Uterus (tissue), 4 donors: ENCODE results near the gene CST8. TPM values are rescaled to one million over a fixed set of nuclear protein-coding genes. Genes with fewer than 3 reads are reported as not detected.

Source experiments
- DNase-seq, 2 donors: peaks; one replicate each; pipeline ENCODE4 v3.0.0-alpha.2; 2019 to 2020
- H3K27ac ChIP-seq, 2 donors: fragments of 200-600 bp; sonication (generic); 1 replicate in 1 of 2; 2 replicates in 1 of 2; pipeline ENCODE4 v1.5.1; 2016 to 2018
- H3K27me3 ChIP-seq, 2 donors: fragments of 200-600 bp; sonication (generic); one replicate each; pipeline ENCODE4 v1.5.1; 2018 to 2019; ENCODE audit warnings: control low read depth in 1 of 2
- H3K36me3 ChIP-seq, 2 donors: fragments of 200-600 bp; sonication (generic); one replicate each; pipeline ENCODE4 v1.5.1; 2019; ENCODE audit warnings: control low read depth in 1 of 2
- H3K4me1 ChIP-seq, 2 donors: fragments of 200-600 bp; sonication (generic); one replicate each; pipeline ENCODE4 v1.5.1; 2018 to 2019; ENCODE audit warnings: control low read depth in 1 of 2
- H3K4me3 ChIP-seq, 2 donors: fragments of 200-600 bp; sonication (generic); 1 replicate in 1 of 2; 2 replicates in 1 of 2; pipeline ENCODE4 v1.5.1; 2018 to 2019; ENCODE audit warnings: mild to moderate bottlenecking in 1 of 2
- H3K9me3 ChIP-seq, 2 donors: fragments of 200-600 bp; sonication (generic); one replicate each; pipeline ENCODE4 v1.5.1; 2019; ENCODE audit warnings: control low read depth in 1 of 2
- CTCF ChIP-seq, 4 experiments: fragments of 200-600 bp in 2 of 4; fragments of 450-650 bp in 2 of 4; sonication (generic) in 2 of 4; IDR thresholded peaks; one replicate each; pipeline ENCODE4 v1.5.1; 2016 to 2019; ENCODE audit warnings: antibody characterized with exemption in 4 of 4, mild to moderate bottlenecking in 2 of 4, moderate library complexity in 1 of 4
- POLR2A ChIP-seq, 2 donors: fragments of 450-650 bp; IDR thresholded peaks; one replicate each; pipeline ENCODE4 v1.6.1; 2016; ENCODE audit warnings: antibody characterized with exemption in 2 of 2, mild to moderate bottlenecking in 1 of 2, moderate library complexity in 1 of 2
- intact Hi-C: fragments of 100-400 bp; cut with DNase I; formaldehyde crosslinking; loops from one replicate; pipeline ENCODE4 v1.15.1; 2023; ENCODE audit warnings: low total_unique reads
- total RNA-seq, 4 donors: library from RNA; depleted of rRNA in 3 of 4; stranded (reverse); fragments of >200 nt in 3 of 4; gene quantifications; one replicate each; pipeline versions ENCODE4 v1.1.0 to v1.2.4, GENCODE V29; 2014 to 2023
- donor health status: DM: yes; HTN: yes; CAD: no.

The CST8 gene
- total RNA-seq, 4 donors from 2014 or later: not detected

- no peak for DNase-seq
- Histone ChIP-seq H3K27ac (no peak overlapping the region), H3K4me1 (no peaks in the 10 kb centered on the region), H3K27me3 (no peaks in the 10 kb centered on the region), H3K9me3 (no peaks in the 10 kb centered on the region), H3K4me3 (no peak overlapping the region), H3K36me3 (no peaks in the 10 kb centered on the region)
- intact Hi-C loops: no loop called here
- TF ChIP-seq POLR2A (IDR thresholded peaks at IDR 0.05): no peak
- no peak for TF ChIP-seq CTCF (IDR thresholded peaks at IDR 0.05)
Measured at GRCh38 chr20:23510000-23510590, 19.2 kb downstream of the CST8 start.

- TF ChIP-seq CTCF (IDR thresholded peaks at IDR 0.05): no peak
- no peak for TF ChIP-seq POLR2A (IDR thresholded peaks at IDR 0.05)
- no peaks in the 10 kb centered on the region for H3K36me3 ChIP-seq
- no peaks in the 10 kb centered on the region for H3K4me1 ChIP-seq
- H3K9me3 ChIP-seq: no peaks in the 10 kb centered on the region
- intact Hi-C loops: no loop called here
- DNase-seq: no peak
- no peak overlapping the region for H3K4me3 ChIP-seq
- H3K27ac ChIP-seq: no peak overlapping the region
- H3K27me3 ChIP-seq: no peaks in the 10 kb centered on the region
Measured at GRCh38 chr20:23513164-23513563, 22.2 kb downstream of the CST8 start.

- Histone ChIP-seq H3K27ac (no peak overlapping the region), H3K4me3 (no peak overlapping the region), H3K27me3 (no peaks in the 10 kb centered on the region), H3K36me3 (no peaks in the 10 kb centered on the region), H3K4me1 (no peaks in the 10 kb centered on the region), H3K9me3 (no peaks in the 10 kb centered on the region)
- intact Hi-C loops: no loop called here
- DNase-seq: no peak
- TF ChIP-seq CTCF (IDR thresholded peaks at IDR 0.05) (no peak), POLR2A (IDR thresholded peaks at IDR 0.05) (no peak)
Measured at GRCh38 chr20:23514848-23515247, 23.9 kb downstream of the CST8 start.

- H3K4me3 ChIP-seq: no peak overlapping the region
- H3K27ac ChIP-seq: no peak overlapping the region
- no peaks in the 10 kb centered on the region for H3K4me1 ChIP-seq
- intact Hi-C loops: no loop called here
- no peaks in the 10 kb centered on the region for H3K36me3 ChIP-seq
- TF ChIP-seq CTCF (IDR thresholded peaks at IDR 0.05) (no peak), POLR2A (IDR thresholded peaks at IDR 0.05) (no peak)
- no peak for DNase-seq
- H3K27me3 ChIP-seq: no peaks in the 10 kb centered on the region
- no peaks in the 10 kb centered on the region for H3K9me3 ChIP-seq
Measured at GRCh38 chr20:23515250-23515939, 24.5 kb downstream of the CST8 start.

- H3K4me1 ChIP-seq: no peaks in the 10 kb centered on the region
- H3K4me3 ChIP-seq: no peak overlapping the region
- no peaks in the 10 kb centered on the region for H3K27me3 ChIP-seq
- no peak for DNase-seq
- TF ChIP-seq CTCF (IDR thresholded peaks at IDR 0.05) (no peak), POLR2A (IDR thresholded peaks at IDR 0.05) (no peak)
- no peaks in the 10 kb centered on the region for H3K9me3 ChIP-seq
- H3K36me3 ChIP-seq: no peaks in the 10 kb centered on the region
- H3K27ac ChIP-seq: no peak overlapping the region
- intact Hi-C loops: no loop called here
Measured at GRCh38 chr20:23517719-23518118, 26.8 kb downstream of the CST8 start.
